Activated CD8-positive, alpha-beta T cell treated with anti-CD3 and anti-CD28 coated beads for 36 hours (primary cell): Measurements from ENCODE around the gene ITGAD. TPM values are rescaled to one million over a fixed set of nuclear protein-coding genes. Genes with fewer than 3 reads are reported as not detected.

Experiments used
- ATAC-seq: fragments of 200-7000 bp; cut with Tn5 transposase; one replicate; pipeline ENCODE4 v1.10.0; 2021; ENCODE audit warnings: mild to moderate bottlenecking, moderate library complexity
- CTCF ChIA-PET: fragments of 350-600 bp; sonication (Branson Sonifier 250); formaldehyde crosslinking; loops from one replicate; lab custom pipeline; 2021; ENCODE audit warnings: antibody characterized with exemption; lab: Charles Lee
- POLR2A ChIA-PET: fragments of 350-600 bp; sonication (Branson Sonifier 250); formaldehyde crosslinking; loops from one replicate; lab custom pipeline; 2021; ENCODE audit warnings: antibody characterized with exemption; lab: Charles Lee
- DNase-seq: peaks from one replicate; pipeline ENCODE4 v3.0.0-alpha.2; 2020
- H3K27ac Mint-ChIP-seq: one replicate; pipeline ENCODE4 v1.8.0; 2021; ENCODE audit warnings: mild to moderate bottlenecking, mixed read lengths
- H3K27me3 Mint-ChIP-seq: one replicate; pipeline ENCODE4 v1.8.0; 2021; ENCODE audit warnings: mixed read lengths
- H3K36me3 Mint-ChIP-seq: one replicate; pipeline ENCODE4 v1.8.0; 2021; ENCODE audit warnings: low read depth, mixed read lengths
- H3K4me1 Mint-ChIP-seq: one replicate; pipeline ENCODE4 v1.8.0; 2021; ENCODE audit warnings: low read depth, mixed read lengths
- H3K4me3 Mint-ChIP-seq: one replicate; pipeline ENCODE4 v1.8.0; 2021; ENCODE audit warnings: mild to moderate bottlenecking, moderate library complexity, mixed read lengths
- H3K9me3 Mint-ChIP-seq: one replicate; pipeline ENCODE4 v1.8.0; 2021; ENCODE audit warnings: mixed read lengths
- intact Hi-C: fragments of 100-400 bp; cut with micrococcal nuclease; formaldehyde crosslinking; loops from one replicate; pipeline ENCODE4 v1.10.0; 2022
- total RNA-seq, 2 experiments: library from RNA; stranded (reverse); gene quantifications; one replicate each; pipeline ENCODE4 v1.2.3, GENCODE V29; 2021
- TF ChIP-seq, protein P1 (sequence below): fragments of 200-600 bp; IDR thresholded peaks from one replicate; pipeline ENCODE4 v1.8.0; 2022; ENCODE audit warnings: antibody characterized with exemption, mild to moderate bottlenecking

ITGAD gene
- total RNA-seq, 2 experiments from 2014 or later = not detected

DNA sequence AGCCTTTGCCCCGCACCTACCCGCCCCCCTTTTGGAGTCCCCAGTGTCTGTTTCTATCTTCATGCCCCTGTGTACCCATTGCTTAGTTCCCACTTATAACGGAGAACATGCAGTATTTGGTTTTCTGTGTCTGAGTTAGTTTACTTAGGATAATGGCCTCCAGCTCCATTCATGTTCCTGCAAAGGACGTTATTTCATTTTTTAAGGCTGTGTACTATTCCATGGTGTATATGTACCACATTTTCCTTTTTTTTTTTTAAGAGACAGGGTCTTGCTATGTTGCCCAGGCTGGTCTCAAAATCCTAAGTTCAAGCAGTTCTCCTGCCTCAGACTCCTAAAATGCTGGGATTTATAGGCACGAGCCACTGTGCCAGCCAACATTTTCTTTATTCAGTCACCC is 74.7 kb downstream of the ITGAD start:
- Mint-ChIP-seq H3K27me3 (peaks cover 12% of the 10 kb centered on the region), H3K9me3 (no peaks in the 10 kb centered on the region), H3K27ac (no peak overlapping the region), H3K36me3 (peaks cover 20% of the 10 kb centered on the region), H3K4me1 (peaks cover 15% of the 10 kb centered on the region), H3K4me3 (no peak overlapping the region)
- intact Hi-C loops = no loop called here
- CTCF ChIA-PET = interaction anchor here (1.1 kb wide), 1 partner anchor 7 kb away, joined by 3 read pairs; no protein-coding TSS in a partner anchor
- no peak for ATAC-seq
- TF ChIP-seq, protein P1, sequence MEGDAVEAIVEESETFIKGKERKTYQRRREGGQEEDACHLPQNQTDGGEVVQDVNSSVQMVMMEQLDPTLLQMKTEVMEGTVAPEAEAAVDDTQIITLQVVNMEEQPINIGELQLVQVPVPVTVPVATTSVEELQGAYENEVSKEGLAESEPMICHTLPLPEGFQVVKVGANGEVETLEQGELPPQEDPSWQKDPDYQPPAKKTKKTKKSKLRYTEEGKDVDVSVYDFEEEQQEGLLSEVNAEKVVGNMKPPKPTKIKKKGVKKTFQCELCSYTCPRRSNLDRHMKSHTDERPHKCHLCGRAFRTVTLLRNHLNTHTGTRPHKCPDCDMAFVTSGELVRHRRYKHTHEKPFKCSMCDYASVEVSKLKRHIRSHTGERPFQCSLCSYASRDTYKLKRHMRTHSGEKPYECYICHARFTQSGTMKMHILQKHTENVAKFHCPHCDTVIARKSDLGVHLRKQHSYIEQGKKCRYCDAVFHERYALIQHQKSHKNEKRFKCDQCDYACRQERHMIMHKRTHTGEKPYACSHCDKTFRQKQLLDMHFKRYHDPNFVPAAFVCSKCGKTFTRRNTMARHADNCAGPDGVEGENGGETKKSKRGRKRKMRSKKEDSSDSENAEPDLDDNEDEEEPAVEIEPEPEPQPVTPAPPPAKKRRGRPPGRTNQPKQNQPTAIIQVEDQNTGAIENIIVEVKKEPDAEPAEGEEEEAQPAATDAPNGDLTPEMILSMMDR = no peak
- POLR2A ChIA-PET = no interaction called here
- DNase-seq = no peak

DNA sequence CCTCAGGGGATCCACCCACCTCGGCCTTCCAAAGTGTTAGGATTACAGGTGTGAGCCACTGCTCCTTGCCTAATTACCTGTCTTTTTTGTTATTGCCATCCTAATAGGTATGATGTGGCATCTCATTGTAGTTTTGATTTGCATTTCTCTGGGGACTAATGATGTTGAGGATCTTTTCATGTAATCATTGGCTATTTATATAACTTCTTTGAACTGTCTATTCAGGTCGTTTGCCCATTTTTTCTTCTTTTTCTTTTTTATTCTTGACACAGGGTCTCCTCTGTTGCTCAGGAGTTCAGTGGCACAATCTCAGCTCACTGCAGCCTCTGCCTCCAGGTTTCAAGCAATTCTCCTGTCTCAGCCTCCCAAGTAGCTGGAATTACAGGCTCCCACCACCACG is 77.5 kb downstream of the ITGAD start:
- ChIA-PET POLR2A (no interaction called here), CTCF (interaction anchor here (10.2 kb wide), 1 partner anchor 11 kb away, joined by 70 read pairs; the partner anchor contains the start of gene ARMC5)
- intact Hi-C loops = no loop called here
- Mint-ChIP-seq H3K4me1 (peaks cover 15% of the 10 kb centered on the region), H3K27me3 (peaks cover 19% of the 10 kb centered on the region), H3K27ac (no peak overlapping the region), H3K36me3 (peaks cover 12% of the 10 kb centered on the region), H3K4me3 (no peak overlapping the region), H3K9me3 (no peaks in the 10 kb centered on the region)
- DNase-seq = no peak
- ATAC-seq = no peak
- TF ChIP-seq, protein P1 = no peak

DNA sequence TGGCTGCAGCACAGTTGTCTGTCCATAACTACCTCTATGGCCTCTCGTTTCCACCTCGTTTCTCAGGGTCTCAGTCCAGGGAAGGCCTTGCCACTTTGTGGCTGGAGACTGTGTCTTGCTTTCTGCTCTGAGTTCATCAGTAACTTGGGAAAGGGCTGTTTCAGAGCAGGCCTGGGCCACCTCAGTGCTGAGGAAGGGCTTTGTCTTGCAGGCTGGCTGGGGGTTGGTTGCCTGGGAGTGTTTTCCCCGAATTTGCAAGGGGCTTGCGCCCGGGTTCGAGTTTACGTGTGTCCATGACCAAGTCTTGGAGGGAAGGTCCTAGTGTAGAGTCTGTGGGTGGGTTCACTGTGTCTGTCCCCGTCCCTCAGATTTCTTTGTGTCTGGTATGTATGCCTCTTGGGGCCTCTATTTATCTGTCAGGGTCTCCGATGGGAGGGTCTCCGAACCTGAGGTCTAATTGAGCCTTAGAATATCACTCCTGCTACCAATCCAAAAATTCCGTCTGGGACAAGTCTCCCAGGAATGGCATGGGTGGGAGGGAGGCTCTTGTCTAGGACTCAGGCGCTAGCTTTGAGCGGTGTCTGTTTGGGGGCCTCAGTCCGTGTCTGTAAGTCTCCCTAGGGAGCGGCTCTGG is 78.2 kb downstream of the ITGAD start:
- no peaks in the 10 kb centered on the region for H3K9me3 Mint-ChIP-seq
- H3K36me3 Mint-ChIP-seq = peaks cover 8% of the 10 kb centered on the region
- DNase-seq = no peak
- ATAC-seq = no peak
- intact Hi-C loops = no loop called here
- TF ChIP-seq, protein P1 = no peak
- ChIA-PET CTCF (interaction anchor here (10.2 kb wide), 1 partner anchor 12 kb away, joined by 70 read pairs; the partner anchor contains the start of gene ARMC5), POLR2A (no interaction called here)
- H3K27ac Mint-ChIP-seq = no peak overlapping the region
- H3K27me3 Mint-ChIP-seq = peaks cover 19% of the 10 kb centered on the region
- H3K4me3 Mint-ChIP-seq = no peak overlapping the region
- H3K4me1 Mint-ChIP-seq = peaks cover 20% of the 10 kb centered on the region

DNA sequence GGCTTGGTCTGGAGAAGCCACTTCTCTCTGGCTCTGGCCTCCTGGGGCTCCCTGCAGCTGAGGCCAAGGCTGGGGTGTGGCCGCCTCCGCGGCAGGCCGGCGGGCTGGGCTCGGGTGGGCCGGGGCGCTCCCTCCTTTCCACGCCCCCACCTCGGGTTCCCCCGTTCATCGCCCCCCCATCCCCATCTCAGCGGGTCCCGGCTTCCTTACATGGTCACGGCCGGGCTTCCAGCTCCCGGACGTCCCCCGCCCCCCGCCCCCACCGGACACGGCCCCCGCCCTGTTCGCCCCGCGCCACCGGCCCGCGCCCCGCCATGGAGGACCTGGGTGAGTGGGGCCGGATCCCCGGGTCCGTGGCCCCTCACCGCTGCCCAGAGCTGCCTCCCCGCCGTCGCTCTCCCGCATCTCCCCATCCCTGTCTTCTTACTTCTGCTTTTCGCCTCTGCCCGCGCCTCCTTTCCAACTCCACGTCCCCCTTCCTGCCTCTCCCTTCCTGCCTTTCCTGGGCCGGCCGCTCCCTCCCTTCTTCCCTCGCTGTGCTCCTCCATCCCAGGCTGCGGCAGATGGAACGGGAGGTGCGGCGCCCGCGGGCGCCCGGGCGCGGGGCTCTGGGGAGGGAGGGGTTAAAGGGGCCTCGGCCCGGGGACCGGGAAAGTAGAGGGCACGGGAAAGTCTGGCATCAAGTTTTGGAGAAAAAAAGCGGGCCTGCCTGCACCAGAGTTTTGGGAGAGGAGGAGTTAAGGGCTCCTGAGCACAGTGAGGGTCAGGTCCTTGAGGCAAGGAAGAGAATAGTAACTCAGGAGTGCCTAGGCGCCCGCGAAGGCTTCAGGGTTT is 79.0 kb downstream of the ITGAD start, which contains the start of gene TGFB1I1:
Gene TGFB1I1 (plus strand): TSS at position 278 of the 834 bp plus-strand sequence. CDS start 37 bp downstream, at position 315.
- H3K27ac Mint-ChIP-seq = no peak within 1 kb of the TSS
- ATAC-seq = no peak
- POLR2A ChIA-PET = no interaction called here

More for the DNA sequence above, 79.0 kb downstream of the ITGAD start, which contains the start of gene TGFB1I1:
- peaks cover 19% of the 10 kb centered on the region for H3K27me3 Mint-ChIP-seq
- intact Hi-C loops = no loop called here
- no peaks in the 10 kb centered on the region for H3K9me3 Mint-ChIP-seq
- peaks cover 3% of the 10 kb centered on the region for H3K36me3 Mint-ChIP-seq
- TF ChIP-seq, protein P1 = no peak
- DNase-seq = no peak
- H3K4me1 Mint-ChIP-seq = peaks cover 19% of the 10 kb centered on the region
- CTCF ChIA-PET = interaction anchor here (10.2 kb wide), 1 partner anchor 13 kb away, joined by 70 read pairs; the partner anchor contains the start of gene ARMC5
- peak within 1 kb of the TSS; percentile 60 for H3K4me3 Mint-ChIP-seq
